Embryonic facial prominence (tissue), 1 donor: ENCODE measurements around the gene GPX4.

Source experiments
- DNase-seq: peaks from one replicate; pipeline ENCODE4 v3.0.0-alpha.2; 2016; ENCODE audit errors: extremely low spot score

The GPX4 gene

GRCh38 chr19:1149259-1150045 lies 45.7 kb downstream of the GPX4 start:
- no peak for DNase-seq

DNA sequence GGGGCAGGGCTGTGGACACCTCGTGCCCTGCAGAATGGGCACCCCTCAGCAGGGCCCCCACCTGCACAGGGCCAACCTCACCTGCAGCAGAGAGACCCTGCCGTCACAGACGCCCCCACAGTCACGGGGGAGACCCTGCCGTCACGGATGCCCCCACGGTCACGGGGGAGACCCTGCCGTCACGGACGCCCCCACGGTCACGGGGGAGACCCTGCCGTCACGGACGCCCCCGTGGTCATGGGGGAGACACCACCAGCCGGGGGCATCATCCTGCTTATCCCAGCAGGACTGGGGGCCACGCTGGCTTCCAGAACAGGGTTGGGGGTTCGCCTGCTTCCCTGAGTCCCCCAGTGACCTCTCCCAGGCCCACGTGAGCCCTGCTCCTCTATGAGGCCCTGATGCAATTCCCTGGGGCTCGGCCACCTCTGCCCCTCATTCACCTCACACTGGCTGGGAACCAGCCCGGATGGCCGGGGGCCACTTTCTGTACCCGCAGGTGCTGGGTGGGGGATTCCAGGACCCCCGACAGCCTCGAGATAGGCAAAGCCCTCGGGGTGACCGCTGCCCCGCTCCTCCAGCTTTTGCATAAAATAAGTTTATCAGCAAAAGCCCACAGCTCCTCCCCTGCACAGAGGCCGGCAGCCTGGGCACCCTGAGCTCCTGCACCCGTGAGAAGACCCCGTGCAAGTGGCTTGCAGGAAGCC lies 46.7 kb downstream of the GPX4 start:
- no peak for DNase-seq

DNA sequence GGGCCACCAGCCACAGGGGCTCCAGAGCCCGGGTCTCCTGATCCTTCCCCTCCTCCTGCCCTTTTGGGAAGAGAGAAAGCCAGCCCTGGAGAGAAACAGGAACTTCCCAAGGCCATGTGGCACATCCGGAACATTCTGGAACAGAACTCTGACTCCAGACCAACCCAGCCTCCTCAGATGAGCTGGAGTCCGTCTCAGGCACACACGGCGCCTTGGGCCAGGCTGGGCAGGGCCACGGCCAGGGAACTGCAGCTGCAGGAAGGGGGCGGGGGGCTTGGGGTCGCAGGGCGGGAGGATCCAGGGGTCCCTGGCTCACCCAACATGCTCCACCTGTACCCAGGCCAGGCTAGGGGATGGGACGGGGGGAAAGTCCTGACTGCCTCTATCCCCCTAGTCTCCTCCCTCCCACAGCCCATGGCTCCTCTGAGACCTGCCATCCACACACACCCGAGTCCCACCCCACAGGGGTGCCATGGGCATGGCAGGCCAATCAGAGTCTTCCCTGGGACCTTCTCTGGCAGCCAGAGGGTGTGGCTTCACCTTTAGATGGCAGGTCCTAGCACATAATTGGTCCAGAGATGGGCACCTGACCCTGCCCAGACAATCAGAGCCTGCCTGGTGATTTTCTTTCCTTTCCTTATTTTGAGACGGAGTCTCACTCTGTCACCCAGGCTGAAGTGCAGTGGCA lies 47.4 kb downstream of the GPX4 start:
- no peak for DNase-seq

- no peak for DNase-seq
These were observed 48.3 kb downstream of the GPX4 start for GRCh38 chr19:1151917-1152587.

GRCh38 chr19:1153891-1154730 lies 50.3 kb downstream of the GPX4 start:
- no peak for DNase-seq

DNA sequence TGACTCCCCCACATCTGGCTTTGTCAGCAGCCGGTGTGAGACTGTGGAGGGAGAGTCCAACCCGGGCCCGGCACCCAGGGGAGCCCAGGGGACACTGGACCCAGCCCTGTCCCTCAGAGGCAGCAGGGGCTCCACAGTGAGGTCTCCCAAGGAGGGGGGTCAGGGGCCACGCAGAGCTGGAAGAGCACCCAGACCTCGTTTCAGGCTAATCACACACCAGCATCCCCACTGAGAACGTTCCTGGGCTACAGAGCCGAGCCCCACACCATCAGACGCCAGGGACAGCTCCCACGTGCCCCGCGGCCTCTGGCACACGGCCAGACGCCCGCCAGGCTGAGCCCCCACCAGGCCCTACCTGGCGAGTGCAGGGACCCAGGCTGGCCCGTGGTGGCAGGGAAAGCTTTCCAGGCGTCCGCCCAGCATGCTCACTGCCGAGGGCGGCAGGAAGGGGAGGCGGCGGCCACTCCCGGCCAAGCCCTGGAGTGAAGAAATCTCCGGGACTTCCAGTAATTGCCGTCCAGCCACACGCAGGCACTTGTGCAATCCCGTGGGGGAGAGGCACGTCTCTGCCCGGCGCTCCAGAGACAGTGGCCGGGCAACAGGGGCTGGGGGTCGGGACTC lies 51.0 kb downstream of the GPX4 start:
- DNase-seq, result no peak

- no peak for DNase-seq
These were observed 51.8 kb downstream of the GPX4 start for GRCh38 chr19:1155352-1156304.
